ENCODE results near the gene AQP12A.

- no peak for TF ChIP-seq CTCF (IDR thresholded peaks at IDR 0.05)
- no peak for TF ChIP-seq POLR2A (IDR thresholded peaks at IDR 0.05)
These were observed 45.3 kb upstream of the AQP12A start for GRCh38 chr2:240646176-240646899.

Measured in prostate gland (tissue), 2 donors.